OCI-LY7 (cell line): ENCODE results near the gene COL4A1.

ENCODE experiments used
- EZH2phosphoT487 ChIP-seq: fragments of 200-600 bp; sonication (generic); IDR thresholded peaks from 2 replicates; pipeline ENCODE4 v1.6.1; 2018; ENCODE audit warnings: low read depth, borderline replicate concordance, mild to moderate bottlenecking, mixed run types, antibody characterized with exemption, low read length, moderate library complexity, mixed read lengths
- TF ChIP-seq, protein P1 (sequence below): fragments of 200-600 bp; sonication (generic); conservative IDR thresholded peaks from 2 replicates; pipeline ENCODE4 v1.5.1; 2014; ENCODE audit warnings: mild to moderate bottlenecking, antibody characterized with exemption, low read length, moderate library complexity, mixed read lengths

DNA sequence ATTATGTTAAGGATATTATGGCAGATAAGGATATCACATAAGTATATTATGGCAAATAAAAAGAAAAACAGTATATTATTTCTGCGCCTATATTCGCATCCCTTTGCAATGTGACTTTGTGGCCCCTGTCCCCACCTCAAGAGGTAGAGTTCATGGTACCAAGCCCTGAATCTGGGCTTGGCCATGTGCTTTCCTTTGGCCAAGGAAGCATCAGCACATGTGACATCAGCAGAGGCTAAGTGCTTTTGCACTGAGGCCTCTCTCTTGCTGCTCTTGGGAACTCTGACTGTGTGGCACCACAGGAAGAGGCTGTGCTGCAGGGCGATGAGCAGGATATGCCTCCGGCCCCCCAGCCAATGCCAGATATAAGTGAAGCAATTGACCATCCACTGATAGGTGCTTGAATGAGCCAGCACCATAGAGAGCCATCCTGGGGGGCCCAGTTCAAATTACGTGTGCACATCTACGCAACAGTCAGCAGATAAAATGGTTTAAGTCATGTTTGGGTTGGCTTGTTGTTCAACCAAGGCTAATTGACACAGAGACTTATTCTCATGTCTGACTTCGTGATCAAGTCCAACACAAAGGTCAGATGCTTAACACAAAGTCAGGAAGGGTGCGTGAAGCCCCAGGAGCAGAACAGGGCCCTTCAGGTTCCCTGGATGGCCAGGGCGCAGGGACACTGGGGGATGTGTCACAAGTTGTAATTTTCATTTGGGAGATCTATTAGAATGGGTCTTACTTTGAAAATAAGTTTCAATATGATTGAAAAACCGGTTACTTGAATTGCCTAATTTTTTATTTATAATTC lies 173.3 kb downstream of the COL4A1 start:
- TF ChIP-seq, protein P1, sequence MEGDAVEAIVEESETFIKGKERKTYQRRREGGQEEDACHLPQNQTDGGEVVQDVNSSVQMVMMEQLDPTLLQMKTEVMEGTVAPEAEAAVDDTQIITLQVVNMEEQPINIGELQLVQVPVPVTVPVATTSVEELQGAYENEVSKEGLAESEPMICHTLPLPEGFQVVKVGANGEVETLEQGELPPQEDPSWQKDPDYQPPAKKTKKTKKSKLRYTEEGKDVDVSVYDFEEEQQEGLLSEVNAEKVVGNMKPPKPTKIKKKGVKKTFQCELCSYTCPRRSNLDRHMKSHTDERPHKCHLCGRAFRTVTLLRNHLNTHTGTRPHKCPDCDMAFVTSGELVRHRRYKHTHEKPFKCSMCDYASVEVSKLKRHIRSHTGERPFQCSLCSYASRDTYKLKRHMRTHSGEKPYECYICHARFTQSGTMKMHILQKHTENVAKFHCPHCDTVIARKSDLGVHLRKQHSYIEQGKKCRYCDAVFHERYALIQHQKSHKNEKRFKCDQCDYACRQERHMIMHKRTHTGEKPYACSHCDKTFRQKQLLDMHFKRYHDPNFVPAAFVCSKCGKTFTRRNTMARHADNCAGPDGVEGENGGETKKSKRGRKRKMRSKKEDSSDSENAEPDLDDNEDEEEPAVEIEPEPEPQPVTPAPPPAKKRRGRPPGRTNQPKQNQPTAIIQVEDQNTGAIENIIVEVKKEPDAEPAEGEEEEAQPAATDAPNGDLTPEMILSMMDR, result no peak
- TF ChIP-seq EZH2phosphoT487, result no peak
